CD4-positive, alpha-beta memory T cell (primary cell): ENCODE data around the gene SYCE1. TPM values are rescaled to one million over a fixed set of nuclear protein-coding genes. Genes with fewer than 3 reads are reported as not detected.

Source experiments
- CTCF ChIA-PET: fragments of 350-600 bp; sonication (Branson Sonifier 250); formaldehyde crosslinking; loops from one replicate; lab custom pipeline; 2021; ENCODE audit warnings: inconsistent platforms; ENCODE audit not compliant: partially characterized antibody; lab: Charles Lee
- POLR2A ChIA-PET: fragments of 350-600 bp; sonication (Branson Sonifier 250); formaldehyde crosslinking; loops from one replicate; lab custom pipeline; 2021; ENCODE audit not compliant: partially characterized antibody; lab: Charles Lee
- DNase-seq, 5 donors: peaks; one replicate each; pipeline versions ENCODE4 v3.0.0 to v3.0.0-alpha.2; 2020 to 2022; ENCODE audit warnings: mixed read lengths in 1 of 5
- H3K27ac ChIP-seq: one replicate; pipeline ENCODE4 v1.7.0; 2013; ENCODE audit warnings: low read depth, low read length
- H3K27me3 ChIP-seq: 2 replicates; pipeline ENCODE4 v1.7.0; 2013; ENCODE audit warnings: mild to moderate bottlenecking, low read length, moderate library complexity; ENCODE audit not compliant: insufficient read depth
- H3K36me3 ChIP-seq: 2 replicates; pipeline ENCODE4 v1.7.0; 2013; ENCODE audit warnings: mild to moderate bottlenecking, low read length, moderate library complexity; ENCODE audit not compliant: insufficient read depth
- H3K4me1 ChIP-seq: 2 replicates; pipeline ENCODE4 v1.7.0; 2013; ENCODE audit warnings: mild to moderate bottlenecking, low read length, moderate library complexity; ENCODE audit not compliant: insufficient read depth
- H3K4me3 ChIP-seq, 2 donors: one replicate each; pipeline ENCODE4 v1.7.0; 2013; ENCODE audit warnings: low read length in 2 of 2, mild to moderate bottlenecking in 1 of 2
- H3K9me3 ChIP-seq, 2 donors: one replicate each; pipeline ENCODE4 v1.7.0; 2013; ENCODE audit warnings: low read length in 2 of 2, control low read depth in 1 of 2; ENCODE audit not compliant: control insufficient read depth in 1 of 2
- H3K27ac Mint-ChIP-seq, 7 donors: one replicate each; pipeline ENCODE4 v1.8.0; 2020 to 2021; ENCODE audit warnings: mixed read lengths in 7 of 7, mild to moderate bottlenecking in 6 of 7, inconsistent platforms in 3 of 7, moderate library complexity in 3 of 7
- H3K27me3 Mint-ChIP-seq, 2 donors: one replicate each; pipeline ENCODE4 v1.8.0; 2020 to 2021; ENCODE audit warnings: mixed read lengths in 2 of 2
- H3K36me3 Mint-ChIP-seq, 2 donors: one replicate each; pipeline ENCODE4 v1.8.0; 2020 to 2021; ENCODE audit warnings: mixed read lengths in 2 of 2, inconsistent platforms in 1 of 2, mild to moderate bottlenecking in 1 of 2
- H3K4me1 Mint-ChIP-seq, 4 donors: one replicate each; pipeline ENCODE4 v1.8.0; 2020 to 2021; ENCODE audit warnings: mixed read lengths in 4 of 4, mild to moderate bottlenecking in 1 of 4
- H3K4me3 Mint-ChIP-seq, 8 donors: one replicate each; pipeline ENCODE4 v1.8.0; 2020 to 2021; ENCODE audit warnings: mixed read lengths in 8 of 8, mild to moderate bottlenecking in 7 of 8, moderate library complexity in 6 of 8, inconsistent platforms in 3 of 8
- H3K9me3 Mint-ChIP-seq, 8 donors: one replicate each; pipeline ENCODE4 v1.8.0; 2020 to 2021; ENCODE audit warnings: mixed read lengths in 8 of 8, mild to moderate bottlenecking in 5 of 8, inconsistent platforms in 3 of 8, moderate library complexity in 1 of 8
- intact Hi-C: fragments of 100-400 bp; cut with micrococcal nuclease; formaldehyde crosslinking; loops from one replicate; pipeline ENCODE4 v1.15.1; 2023
- polyA plus RNA-seq, 2 donors: library from polyadenylated mRNA; unstranded; fragments of 300-500 nt; fragmentation: Illumina TruSeq; gene quantifications; one replicate each; pipeline ENCODE4 v1.2.3, GENCODE V29; 2021
- total RNA-seq, 2 experiments: library from RNA; stranded (reverse); gene quantifications; one replicate each; pipeline ENCODE4 v1.2.3, GENCODE V29; 2021

The SYCE1 gene
- total and polyA plus RNA-seq, 4 experiments from 2014 or later: 0.14 to 0.91 (median 0.49) TPM

DNA sequence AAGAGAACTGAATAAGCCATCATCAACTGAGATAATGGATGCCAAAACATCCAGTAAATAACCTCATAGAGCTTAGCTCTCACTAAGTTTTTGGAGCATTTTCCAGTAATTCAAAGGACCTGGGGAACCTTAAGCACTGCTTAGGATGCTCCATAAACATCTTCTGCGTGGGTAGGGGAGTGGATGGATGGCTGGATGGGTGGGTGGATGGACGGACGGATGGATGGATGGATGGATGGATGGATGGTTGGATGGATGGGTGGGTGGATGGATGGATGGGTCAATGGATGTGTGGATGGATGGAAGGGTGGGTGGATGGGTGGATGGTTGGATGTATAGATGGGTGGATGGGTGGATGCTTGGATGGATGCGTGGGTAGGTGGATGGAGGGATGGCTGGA, 29.2 kb downstream of the SYCE1 start:
- Histone ChIP-seq H3K27ac (no peak overlapping the region), H3K9me3 (no peaks in the 10 kb centered on the region), H3K4me3 (no peak overlapping the region), H3K36me3 (no peaks in the 10 kb centered on the region), H3K27me3 (no peaks in the 10 kb centered on the region), H3K4me1 (no peaks in the 10 kb centered on the region)
- Mint-ChIP-seq H3K36me3 (peaks cover 3% of the 10 kb centered on the region in 2 donors), H3K27ac (no peak overlapping the region), H3K4me1 (peaks cover 0 to 2% (median 0%) of the 10 kb centered on the region in 4 donors), H3K27me3 (peaks cover 6 to 11% of the 10 kb centered on the region in 2 donors), H3K9me3 (no peaks in the 10 kb centered on the region), H3K4me3 (no peak overlapping the region)
- no peak for DNase-seq
- ChIA-PET CTCF (no interaction called here), POLR2A (no interaction called here)
- intact Hi-C loops: no loop called here

DNA sequence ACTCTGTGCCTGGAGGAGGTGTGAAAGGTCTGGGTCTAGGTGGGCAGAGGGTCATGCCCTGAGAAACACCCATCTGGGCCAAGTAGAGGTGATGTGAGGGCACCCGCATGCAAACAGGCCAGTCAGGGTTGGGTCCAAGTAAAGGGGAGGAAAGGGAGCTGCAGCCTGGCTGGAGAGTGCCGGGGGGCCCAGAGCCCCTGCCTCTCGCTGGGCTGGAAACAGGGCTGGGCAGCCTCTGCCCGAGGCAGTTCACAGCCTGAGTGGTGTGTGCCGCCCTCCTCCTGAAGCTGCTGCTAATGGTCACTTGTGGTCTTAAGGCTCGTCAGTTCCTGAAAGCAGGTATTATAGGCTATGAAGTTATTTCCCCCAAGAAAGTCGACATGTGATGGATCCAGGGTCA, 31.0 kb downstream of the SYCE1 start:
- Mint-ChIP-seq H3K36me3 (peaks cover 3% of the 10 kb centered on the region in 2 donors), H3K9me3 (no peaks in the 10 kb centered on the region), H3K4me3 (no peak overlapping the region), H3K27me3 (peaks cover 21 to 22% of the 10 kb centered on the region in 2 donors), H3K27ac (no peak overlapping the region), H3K4me1 (peaks cover 8 to 19% (median 13%) of the 10 kb centered on the region in 4 donors)
- H3K27me3 ChIP-seq: peaks cover 13% of the 10 kb centered on the region
- ChIA-PET CTCF (interaction anchor here (0.5 kb wide), 1 partner anchor 594 kb away, joined by 3 read pairs; no protein-coding TSS in a partner anchor), POLR2A (no interaction called here)
- no peak overlapping the region for H3K27ac ChIP-seq
- no peak overlapping the region for H3K4me3 ChIP-seq
- H3K4me1 ChIP-seq: peaks cover 14% of the 10 kb centered on the region
- intact Hi-C loops: no loop called here
- no peak for DNase-seq
- no peaks in the 10 kb centered on the region for H3K36me3 ChIP-seq
- H3K9me3 ChIP-seq: no peaks in the 10 kb centered on the region

DNA sequence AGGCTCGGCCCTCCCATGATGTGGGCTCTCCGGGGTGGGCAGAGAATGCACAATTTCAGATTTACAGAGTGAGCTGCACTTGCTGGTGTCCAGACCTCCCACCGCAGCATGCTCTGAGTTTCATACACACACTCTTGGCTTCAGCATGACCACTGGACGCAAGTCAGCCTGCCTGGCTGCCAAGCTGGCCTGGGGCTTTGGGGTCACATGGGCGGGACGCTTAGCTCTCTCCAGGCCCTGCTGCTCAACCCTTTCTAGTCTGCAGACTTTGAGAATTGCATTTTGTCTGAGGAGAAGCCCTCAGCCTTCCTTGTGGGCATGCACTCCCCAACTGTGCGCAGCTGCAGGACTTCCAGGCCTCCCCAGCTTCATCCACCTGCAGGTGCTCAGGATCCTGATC, 32.5 kb downstream of the SYCE1 start:
- intact Hi-C loops: no loop called here
- peaks cover 1 to 3% of the 10 kb centered on the region in 2 donors for H3K36me3 Mint-ChIP-seq
- H3K9me3 ChIP-seq: no peaks in the 10 kb centered on the region
- H3K9me3 Mint-ChIP-seq: no peaks in the 10 kb centered on the region
- H3K4me1 Mint-ChIP-seq: peaks cover 16 to 33% (median 24%) of the 10 kb centered on the region in 4 donors
- ChIA-PET POLR2A (no interaction called here), CTCF (no interaction called here)
- peaks cover 24% of the 10 kb centered on the region for H3K4me1 ChIP-seq
- H3K27ac ChIP-seq: no peak overlapping the region
- no peak overlapping the region for H3K4me3 Mint-ChIP-seq
- H3K36me3 ChIP-seq: no peaks in the 10 kb centered on the region
- H3K27me3 ChIP-seq: peaks cover 13% of the 10 kb centered on the region
- H3K4me3 ChIP-seq: no peak overlapping the region
- H3K27ac Mint-ChIP-seq: no peak overlapping the region
- DNase-seq: no peak
- H3K27me3 Mint-ChIP-seq: peaks cover 26 to 28% of the 10 kb centered on the region in 2 donors

DNA sequence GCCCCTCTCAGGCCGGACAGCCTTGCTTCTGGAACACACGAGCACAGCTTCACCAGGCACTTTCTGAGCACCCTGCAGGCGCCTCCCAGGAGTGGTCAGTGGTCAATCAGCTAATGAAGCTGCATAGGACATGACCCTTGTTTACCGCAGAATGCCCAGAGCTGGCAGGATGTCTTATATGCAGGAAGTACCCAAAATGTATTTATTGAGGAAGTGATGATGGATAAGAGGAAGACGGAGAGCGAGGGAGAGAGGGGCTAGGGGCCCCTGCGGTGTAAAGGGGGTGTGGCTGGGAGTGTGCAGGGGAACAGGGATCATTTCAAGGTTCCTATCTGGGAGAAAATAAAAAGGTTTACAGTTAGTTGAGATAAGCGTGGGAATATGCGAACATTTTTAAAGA, 34.9 kb downstream of the SYCE1 start:
- Mint-ChIP-seq H3K9me3 (peaks cover 0 to 1% (median 0%) of the 10 kb centered on the region in 8 donors), H3K27ac (peak overlapping the region in 3 of 7 donors; percentile 3 to 52 (median 49)), H3K36me3 (peaks cover 0 to 3% of the 10 kb centered on the region in 2 donors), H3K4me1 (peaks cover 16 to 43% (median 24%) of the 10 kb centered on the region in 4 donors), H3K4me3 (peak overlapping the region in 6 of 8 donors; percentile 11 to 79 (median 66)), H3K27me3 (peaks cover 26 to 30% of the 10 kb centered on the region in 2 donors)
- CTCF ChIA-PET: interaction anchor here (1.7 to 2.6 kb wide), 2 partner anchors 10 kb away, joined by 3 to 7 read pairs; no protein-coding TSS in a partner anchor
- no peaks in the 10 kb centered on the region for H3K36me3 ChIP-seq
- peaks cover 17% of the 10 kb centered on the region for H3K27me3 ChIP-seq
- intact Hi-C loops: no loop called here
- peaks cover 24% of the 10 kb centered on the region for H3K4me1 ChIP-seq
- no peak overlapping the region for H3K4me3 ChIP-seq
- POLR2A ChIA-PET: interaction anchor here (1.8 kb wide), 1 partner anchor 10 kb away, joined by 7 read pairs; no protein-coding TSS in a partner anchor
- H3K27ac ChIP-seq: no peak overlapping the region
- H3K9me3 ChIP-seq: no peaks in the 10 kb centered on the region
- no peak for DNase-seq

DNA sequence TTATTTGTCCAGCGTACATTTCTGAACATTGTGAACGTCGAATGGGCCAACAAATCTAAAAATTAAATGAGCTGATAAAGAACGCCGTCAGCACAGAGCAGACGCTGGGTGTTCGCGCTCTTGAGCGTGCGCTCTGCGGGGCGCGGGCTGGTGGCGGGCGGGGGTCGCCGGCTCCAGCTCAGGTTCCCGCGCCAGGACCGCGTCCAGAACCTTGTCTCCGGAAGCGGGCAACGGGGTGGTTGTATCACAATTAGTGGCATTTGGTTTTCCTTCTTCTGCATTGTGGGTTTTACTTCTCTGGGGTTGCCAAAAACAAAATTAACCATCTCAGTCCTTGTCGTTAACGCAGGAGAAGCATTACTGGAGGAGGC, 35.8 kb downstream of the SYCE1 start:
- Mint-ChIP-seq H3K36me3 (peaks cover 0 to 3% of the 10 kb centered on the region in 2 donors), H3K4me3 (peak overlapping the region; percentile 48 to 91 (median 84)), H3K27ac (peak overlapping the region in 2 of 7 donors; percentile 24 to 32), H3K4me1 (peaks cover 16 to 43% (median 24%) of the 10 kb centered on the region in 4 donors), H3K27me3 (peaks cover 26 to 30% of the 10 kb centered on the region in 2 donors), H3K9me3 (peaks cover 0 to 4% (median 0%) of the 10 kb centered on the region in 8 donors)
- H3K27me3 ChIP-seq: peaks cover 17% of the 10 kb centered on the region
- H3K4me1 ChIP-seq: peaks cover 24% of the 10 kb centered on the region
- no peak for DNase-seq
- no peaks in the 10 kb centered on the region for H3K36me3 ChIP-seq
- peak overlapping the region; percentile 3 to 19 for H3K4me3 ChIP-seq
- H3K9me3 ChIP-seq: no peaks in the 10 kb centered on the region
- intact Hi-C loops: no loop called here
- CTCF ChIA-PET: interaction anchor here (1.1 to 2.6 kb wide), 3 partner anchors 9 to 28 kb away, joined by 3 to 7 read pairs (median 3); no protein-coding TSS in a partner anchor
- H3K27ac ChIP-seq: no peak overlapping the region
- POLR2A ChIA-PET: interaction anchor here (1.8 kb wide), 1 partner anchor 9 kb away, joined by 7 read pairs; no protein-coding TSS in a partner anchor

DNA sequence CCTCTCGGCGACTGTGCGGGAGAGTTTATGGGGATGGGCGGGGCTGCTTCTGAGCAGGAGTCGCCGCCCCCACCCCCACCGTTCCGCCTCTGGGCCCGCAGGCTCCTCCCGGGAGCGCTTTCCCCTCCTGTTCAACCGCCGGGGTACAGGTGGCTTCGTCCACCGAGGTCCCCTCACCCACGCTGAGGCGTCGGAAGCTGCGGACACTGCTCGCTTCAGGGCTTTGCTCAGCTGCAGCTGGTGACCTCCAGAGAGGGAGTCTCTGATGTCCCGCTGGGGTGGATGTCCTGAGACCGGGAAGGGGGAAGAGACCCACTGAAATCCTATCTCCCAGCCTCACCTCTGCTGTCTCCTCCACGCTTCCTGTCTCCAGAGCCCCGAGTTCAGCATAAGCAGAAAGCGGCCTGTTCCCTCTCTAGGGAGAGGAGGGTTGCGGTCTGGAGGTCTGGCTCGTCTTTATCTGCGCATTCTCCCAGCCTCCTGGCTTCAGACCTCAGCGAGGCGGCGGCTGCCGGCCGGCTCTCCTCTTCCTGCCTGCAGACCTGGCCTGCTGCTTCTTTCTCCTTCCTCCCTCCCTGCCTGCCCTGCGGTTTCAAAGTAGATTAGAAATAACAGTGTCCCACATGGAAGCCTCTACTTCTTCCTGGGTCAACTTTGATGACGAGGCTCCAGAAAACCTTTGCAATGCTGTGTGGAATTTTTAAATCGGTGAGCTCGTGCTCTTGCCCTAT, 36.4 kb downstream of the SYCE1 start:
- Mint-ChIP-seq H3K27me3 (peaks cover 24 to 30% of the 10 kb centered on the region in 2 donors), H3K36me3 (peaks cover 0 to 3% of the 10 kb centered on the region in 2 donors), H3K27ac (peak overlapping the region in 1 of 7 donors; percentile 32), H3K4me3 (peak overlapping the region; percentile 29 to 91 (median 84)), H3K4me1 (peaks cover 16 to 43% (median 24%) of the 10 kb centered on the region in 4 donors), H3K9me3 (peaks cover 0 to 9% (median 0%) of the 10 kb centered on the region in 8 donors)
- no peak for DNase-seq
- Histone ChIP-seq H3K4me1 (peaks cover 24% of the 10 kb centered on the region), H3K27ac (no peak overlapping the region), H3K4me3 (peak overlapping the region in 1 of 2 donors; percentile 19), H3K27me3 (peaks cover 17% of the 10 kb centered on the region), H3K36me3 (no peaks in the 10 kb centered on the region), H3K9me3 (no peaks in the 10 kb centered on the region)
- ChIA-PET CTCF (interaction anchor here (1.1 to 2.6 kb wide), 3 partner anchors 9 to 29 kb away, joined by 3 to 7 read pairs (median 3); no protein-coding TSS in a partner anchor), POLR2A (interaction anchor here (0.5 to 1.8 kb wide), 2 partner anchors 8 to 689 kb away, joined by 3 to 7 read pairs; no protein-coding TSS in a partner anchor)
- intact Hi-C loops: no loop called here

DNA sequence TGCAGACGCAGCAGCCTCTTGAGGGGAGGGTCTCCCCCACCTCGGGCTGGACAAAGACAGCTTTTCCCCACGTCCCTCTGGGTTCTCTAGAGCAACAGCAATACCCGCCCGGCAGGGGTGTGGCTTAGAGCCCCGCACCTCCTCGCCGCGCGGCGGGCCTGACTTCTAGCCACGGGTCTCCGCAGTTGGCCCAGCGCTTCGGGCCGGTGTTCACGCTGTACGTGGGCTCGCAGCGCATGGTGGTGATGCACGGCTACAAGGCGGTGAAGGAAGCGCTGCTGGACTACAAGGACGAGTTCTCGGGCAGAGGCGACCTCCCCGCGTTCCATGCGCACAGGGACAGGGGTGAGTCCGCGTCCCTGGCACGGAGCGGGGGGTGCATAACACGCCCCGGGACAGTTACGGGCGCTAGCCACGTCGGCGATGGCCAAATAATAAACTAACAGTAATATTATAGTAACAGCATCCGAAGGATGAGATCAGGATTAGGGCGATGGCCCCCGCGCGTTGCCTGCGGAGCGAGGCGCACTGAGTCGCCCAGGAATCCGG, 37.0 kb downstream of the SYCE1 start:
- Mint-ChIP-seq H3K27me3 (peaks cover 24 to 30% of the 10 kb centered on the region in 2 donors), H3K4me3 (peak overlapping the region; percentile 70 to 91 (median 79)), H3K4me1 (peaks cover 16 to 43% (median 24%) of the 10 kb centered on the region in 4 donors), H3K9me3 (peaks cover 0 to 14% (median 5%) of the 10 kb centered on the region in 8 donors), H3K36me3 (peaks cover 0 to 6% of the 10 kb centered on the region in 2 donors), H3K27ac (peak overlapping the region in 1 of 7 donors; percentile 59)
- DNase-seq: no peak
- intact Hi-C loops: no loop called here
- no peaks in the 10 kb centered on the region for H3K36me3 ChIP-seq
- ChIA-PET CTCF (no interaction called here), POLR2A (interaction anchor here (0.5 kb wide), 1 partner anchor 688 kb away, joined by 3 read pairs; no protein-coding TSS in a partner anchor)
- peaks cover 24% of the 10 kb centered on the region for H3K4me1 ChIP-seq
- H3K4me3 ChIP-seq: no peak overlapping the region
- no peak overlapping the region for H3K27ac ChIP-seq
- H3K9me3 ChIP-seq: no peaks in the 10 kb centered on the region
- peaks cover 17% of the 10 kb centered on the region for H3K27me3 ChIP-seq
